Astrocyte of the hippocampus (primary cell): ENCODE measurements around the gene BRCA1.
"Not testable (repeated sequence)": the region's sequence is repeated elsewhere in the genome, so short reads cannot be mapped to it uniquely, and the experiment has no call there.

Experiments used
- DNase-seq: peaks from one replicate; pipeline ENCODE4 v3.0.0; 2011; ENCODE audit warnings: low read depth, low spot score

Gene BRCA1

DNA sequence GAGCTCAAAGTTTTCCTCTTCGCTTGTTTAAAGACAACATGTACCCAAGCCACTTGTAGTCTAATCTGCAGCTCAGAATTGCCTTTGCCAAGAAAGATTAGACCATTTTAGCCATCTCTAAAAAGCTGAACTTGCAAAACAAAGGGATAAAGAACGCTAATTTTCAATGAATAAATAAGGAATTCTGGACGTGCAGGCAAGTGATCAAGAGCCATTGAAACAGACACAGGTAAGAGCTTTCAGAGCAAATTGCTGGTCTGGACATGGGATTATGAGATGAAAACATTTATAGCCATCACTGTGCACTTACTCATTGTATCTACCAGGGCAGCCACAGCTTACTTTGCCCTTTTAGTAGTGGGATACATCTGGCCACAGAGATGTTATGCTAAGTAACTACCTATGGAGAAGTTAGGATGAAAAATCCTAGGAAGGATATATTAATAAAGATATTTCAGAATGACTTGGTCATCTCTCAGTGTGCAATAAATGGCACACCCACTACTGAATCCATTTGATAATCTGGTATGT lies 55.7 kb downstream of the BRCA1 start:
- no peak for DNase-seq

DNA sequence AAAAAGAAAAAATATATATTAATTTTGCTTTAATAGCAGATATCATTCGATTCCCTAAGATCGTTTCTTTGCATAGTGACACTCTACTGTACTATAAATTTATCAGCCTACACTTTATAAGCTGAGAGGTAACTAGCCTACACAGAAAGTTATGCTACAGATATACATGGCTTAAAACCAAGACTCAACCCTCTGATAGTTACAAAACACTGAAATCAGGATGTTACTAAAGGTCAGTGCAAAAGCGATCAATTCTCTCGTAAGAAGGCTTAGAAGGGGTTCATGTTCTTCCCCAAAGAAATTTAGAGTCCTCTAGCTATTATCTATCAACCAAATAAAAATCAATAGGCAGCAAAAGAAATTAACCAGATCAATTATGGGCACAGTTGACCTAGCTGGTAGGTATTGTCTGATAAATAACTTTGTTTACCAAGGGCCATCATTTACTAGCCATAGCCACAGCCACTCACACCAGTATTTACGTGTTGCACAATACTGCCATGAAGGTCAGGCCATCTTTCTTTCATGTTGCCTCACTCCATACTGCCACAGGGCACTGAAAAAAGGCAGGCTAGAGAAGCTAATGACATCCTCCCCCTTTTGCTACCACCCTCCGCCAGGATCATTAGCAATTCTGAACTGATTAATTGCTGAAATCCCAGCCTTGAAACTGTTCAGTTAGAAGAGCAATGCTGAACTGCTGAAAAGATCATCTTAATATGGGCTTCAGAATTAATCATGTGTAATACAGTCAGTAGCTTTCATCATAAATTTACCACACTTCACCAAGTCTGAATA lies 56.4 kb downstream of the BRCA1 start:
- DNase-seq: peak; percentile 30

DNA sequence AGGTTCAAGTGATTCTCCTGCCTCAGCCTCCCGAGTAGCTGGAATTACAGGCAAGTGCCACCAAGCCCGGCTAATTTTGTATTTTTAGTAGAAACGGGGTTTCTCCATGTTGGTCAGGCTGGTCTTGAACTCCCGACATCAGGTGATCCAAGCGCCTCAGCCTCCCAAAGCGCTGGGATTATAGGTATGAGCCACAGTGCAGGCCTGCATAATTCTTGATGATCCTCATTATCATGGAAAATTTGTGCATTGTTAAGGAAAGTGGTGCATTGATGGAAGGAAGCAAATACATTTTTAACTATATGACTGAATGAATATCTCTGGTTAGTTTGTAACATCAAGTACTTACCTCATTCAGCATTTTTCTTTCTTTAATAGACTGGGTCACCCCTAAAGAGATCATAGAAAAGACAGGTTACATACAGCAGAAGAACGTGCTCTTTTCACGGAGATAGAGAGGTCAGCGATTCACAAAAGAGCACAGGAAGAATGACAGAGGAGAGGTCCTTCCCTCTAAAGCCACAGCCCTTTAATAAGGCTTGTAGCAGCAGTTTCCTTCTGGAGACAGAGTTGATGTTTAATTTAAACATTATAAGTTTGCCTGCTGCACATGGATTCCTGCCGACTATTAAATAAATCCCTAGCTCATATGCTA lies 62.1 kb downstream of the BRCA1 start:
- no peak for DNase-seq

DNA sequence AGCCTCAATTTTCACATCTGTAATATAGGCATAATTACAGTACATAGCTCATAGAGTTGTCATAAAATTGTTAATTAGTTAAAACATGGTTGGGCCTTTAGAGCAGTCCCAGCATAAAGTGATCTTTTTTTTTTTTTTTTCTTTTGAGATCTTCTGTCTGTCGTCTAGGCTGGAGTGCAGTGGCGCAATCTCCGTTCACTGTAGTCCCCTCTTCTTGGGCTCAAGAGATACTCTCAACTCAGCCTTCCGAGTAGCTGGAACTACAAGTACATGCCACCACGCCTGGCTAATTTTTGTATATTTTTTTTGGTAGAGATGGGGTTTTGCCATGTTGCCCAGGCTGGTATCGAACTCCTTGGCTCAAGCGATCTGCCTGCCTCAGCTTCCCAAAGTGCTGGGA lies 69.1 kb downstream of the BRCA1 start:
- DNase-seq: no peak

DNA sequence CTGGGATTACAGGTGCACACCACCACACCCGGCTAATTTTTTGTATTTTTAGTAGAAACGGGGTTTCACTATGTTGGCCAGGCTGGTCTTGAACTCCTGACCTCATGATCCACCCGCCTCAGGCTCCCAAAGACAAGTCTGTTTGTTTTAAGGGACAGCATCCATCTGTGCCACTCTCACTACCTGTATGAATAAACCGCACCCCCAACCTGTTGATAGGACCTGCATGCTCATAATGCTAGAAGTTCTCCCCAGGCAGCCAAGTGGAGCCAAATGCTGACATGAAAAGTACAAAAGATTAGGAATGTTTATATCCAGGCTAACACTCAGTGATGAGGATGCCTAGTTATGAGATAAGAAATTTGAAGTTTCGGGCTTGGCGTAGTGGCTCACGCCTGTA lies 72.2 kb downstream of the BRCA1 start:
- DNase-seq: not testable (repeated sequence)

DNA sequence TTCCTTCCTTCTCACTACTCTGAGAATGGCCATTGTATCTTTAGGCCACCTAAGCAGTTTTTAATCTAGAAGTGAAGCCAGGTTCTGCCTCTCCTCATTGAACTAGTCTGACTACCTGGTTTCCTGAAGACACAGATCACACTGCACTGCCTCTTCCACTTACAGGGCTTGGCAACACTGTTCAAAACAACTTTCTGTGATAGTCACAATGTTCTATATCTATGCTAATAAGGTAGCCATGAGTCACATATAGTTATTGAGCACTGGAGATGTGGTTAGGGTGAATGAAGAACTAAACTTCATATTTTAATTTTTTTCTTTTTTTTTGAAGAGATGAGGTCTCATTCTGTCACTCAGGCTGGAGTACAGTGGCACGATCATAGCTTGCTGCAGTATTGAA lies 73.2 kb downstream of the BRCA1 start:
- peak; percentile 28 for DNase-seq

DNA sequence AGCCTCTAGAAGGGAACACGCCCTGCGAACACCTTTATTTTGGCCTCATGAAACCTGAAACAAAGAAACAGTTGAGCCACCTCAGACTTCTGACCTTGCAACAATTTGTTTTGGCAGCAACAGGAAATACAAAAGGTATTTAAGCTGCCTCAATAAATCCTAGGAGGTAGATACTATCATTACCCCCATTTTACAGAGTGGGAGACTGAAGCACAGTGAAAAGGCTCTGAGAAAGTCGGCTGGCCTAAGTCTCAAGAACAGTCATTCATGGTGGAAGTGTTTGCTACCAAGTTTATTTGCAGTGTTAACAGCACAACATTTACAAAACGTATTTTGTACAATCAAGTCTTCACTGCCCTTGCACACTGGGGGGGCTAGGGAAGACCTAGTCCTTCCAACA lies 81.1 kb downstream of the BRCA1 start:
- no peak for DNase-seq

GRCh38 chr17:43043307-43043706 lies 81.9 kb downstream of the BRCA1 start:
- no peak for DNase-seq

GRCh38 chr17:43042025-43042628 lies 83.0 kb downstream of the BRCA1 start:
- DNase-seq: no peak

DNA sequence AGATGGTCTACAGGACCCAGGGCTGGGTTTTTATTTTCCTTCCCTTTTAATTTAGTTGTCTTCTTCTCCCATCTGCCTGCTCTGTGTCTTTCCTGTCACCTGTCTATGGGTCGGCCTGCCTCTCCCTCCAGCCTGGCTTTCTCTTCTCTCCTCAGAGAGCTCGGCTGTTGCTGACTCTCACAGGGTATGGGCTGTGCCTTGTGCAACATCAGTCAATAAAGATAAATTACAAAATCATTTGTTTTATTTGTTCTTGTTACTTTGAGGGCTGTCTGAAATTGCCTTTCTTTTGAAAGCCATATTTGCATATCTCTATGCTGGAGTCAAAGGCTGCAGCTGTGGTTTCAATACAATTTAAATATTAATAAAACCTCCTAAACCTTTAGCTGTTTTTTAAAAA lies 84.5 kb downstream of the BRCA1 start:
- no peak for DNase-seq

DNA sequence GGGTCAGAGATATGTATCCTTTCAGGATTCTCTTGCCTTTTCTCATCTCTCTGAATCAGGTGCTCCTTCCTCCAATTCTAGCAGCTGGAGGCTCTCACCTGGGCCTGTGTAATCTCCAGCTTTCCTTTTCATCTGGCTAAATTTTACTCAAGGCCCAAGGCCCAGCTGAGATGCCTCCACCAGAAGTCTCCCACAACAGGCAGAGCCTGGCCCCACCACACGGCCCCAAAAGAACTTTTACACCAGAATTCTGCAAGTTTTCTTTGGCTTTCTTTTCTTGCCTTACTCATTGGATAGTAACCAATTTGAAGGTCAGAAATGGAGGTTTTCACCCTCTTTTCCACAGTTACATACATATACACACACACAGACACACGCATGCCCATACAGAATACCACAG lies 85.5 kb downstream of the BRCA1 start:
- no peak for DNase-seq

DNA sequence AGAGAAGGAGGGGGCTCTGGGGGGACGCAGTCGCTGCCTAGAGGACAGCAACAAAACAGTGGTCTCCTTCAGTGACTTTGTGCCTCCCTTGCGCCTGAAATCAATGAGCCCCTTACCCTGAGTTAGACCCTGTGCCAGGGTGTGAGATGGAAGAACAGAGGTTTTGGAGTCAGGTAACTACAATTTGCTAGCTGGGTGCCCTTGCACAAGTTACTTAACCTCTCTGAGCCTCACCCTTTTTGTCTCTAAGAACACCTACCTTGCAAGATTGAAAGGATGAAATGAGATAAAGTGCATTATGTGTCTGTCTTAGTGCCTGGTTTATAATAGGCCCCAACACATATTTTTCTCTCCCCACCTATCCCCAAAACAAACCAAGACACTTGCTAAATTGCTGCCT lies 90.3 kb downstream of the BRCA1 start:
- no peak for DNase-seq

DNA sequence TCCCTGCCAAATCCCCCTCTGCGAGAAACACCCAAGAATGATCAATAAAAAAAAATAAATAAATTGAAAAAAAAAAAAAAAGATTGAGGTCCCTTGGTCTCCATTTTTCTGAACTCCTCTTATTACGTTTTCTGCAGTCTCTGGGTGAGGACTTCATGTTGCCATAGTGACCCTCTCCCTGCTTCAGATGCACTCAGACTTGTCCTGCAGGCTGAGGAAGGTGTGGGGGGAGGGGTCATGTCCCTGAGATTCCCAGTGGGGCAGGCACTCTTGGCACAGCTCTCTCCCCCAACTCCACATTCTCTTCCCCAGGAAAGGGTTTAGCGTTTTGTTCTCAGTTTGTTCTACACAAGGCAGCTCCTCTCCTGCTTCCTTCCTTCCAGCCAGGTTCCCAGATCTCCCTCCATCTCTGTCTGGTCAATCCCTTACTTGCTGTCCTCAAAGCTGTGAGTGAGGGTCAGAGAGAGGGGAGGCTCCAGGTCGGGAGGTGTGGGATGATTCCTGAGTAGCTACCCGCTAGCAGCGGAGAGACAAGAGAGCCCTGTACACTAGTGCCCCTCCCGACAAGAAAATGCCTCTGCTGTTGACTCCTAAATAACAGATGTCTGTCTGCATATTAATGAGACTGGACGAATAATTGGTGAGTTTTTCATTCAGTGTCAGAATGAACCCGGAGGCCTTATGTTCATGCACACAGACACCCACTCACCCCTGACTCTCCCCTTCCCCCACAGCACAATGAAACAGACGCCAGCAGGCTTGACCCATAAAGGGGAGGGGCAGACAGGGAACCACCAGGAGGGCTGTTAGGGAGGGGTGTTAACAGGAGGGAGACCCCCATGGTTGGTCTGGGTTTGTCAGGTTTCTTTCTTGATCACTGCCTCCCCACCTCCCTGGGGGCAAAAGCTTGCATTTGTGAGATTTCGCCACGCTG lies 90.9 kb downstream of the BRCA1 start:
- DNase-seq: peak; percentile 18

GRCh38 chr17:43031666-43032065 lies 93.5 kb downstream of the BRCA1 start:
- DNase-seq: no peak

GRCh38 chr17:43030137-43030767 lies 94.9 kb downstream of the BRCA1 start:
- DNase-seq: no peak

DNA sequence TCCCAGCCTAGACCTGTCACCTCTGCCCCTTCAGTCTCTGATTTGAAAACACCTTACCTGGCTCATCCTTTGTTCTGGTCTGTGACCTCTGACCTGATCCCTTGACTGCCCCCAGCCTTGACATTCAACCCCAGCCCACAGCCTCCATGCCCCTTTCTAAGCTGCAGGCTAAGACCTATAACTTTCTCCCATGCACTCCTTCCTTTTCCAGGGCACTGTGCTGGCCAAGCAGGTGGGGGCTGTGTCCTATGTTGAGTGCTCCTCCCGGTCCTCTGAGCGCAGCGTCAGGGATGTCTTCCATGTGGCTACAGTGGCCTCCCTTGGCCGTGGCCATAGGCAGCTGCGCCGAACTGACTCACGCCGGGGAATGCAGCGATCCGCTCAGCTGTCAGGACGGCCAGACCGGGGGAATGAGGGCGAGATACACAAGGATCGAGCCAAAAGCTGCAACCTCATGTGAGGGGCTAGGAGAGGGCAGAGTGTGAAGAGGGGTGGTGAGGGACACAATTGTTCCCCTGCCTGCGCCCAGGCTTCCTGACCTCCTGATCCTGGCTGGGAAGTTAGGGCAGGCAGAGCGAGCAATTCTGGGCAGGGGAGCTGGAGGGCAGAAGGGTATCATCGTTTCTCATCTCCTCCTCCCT lies 96.8 kb downstream of the BRCA1 start:
- DNase-seq: no peak

DNA sequence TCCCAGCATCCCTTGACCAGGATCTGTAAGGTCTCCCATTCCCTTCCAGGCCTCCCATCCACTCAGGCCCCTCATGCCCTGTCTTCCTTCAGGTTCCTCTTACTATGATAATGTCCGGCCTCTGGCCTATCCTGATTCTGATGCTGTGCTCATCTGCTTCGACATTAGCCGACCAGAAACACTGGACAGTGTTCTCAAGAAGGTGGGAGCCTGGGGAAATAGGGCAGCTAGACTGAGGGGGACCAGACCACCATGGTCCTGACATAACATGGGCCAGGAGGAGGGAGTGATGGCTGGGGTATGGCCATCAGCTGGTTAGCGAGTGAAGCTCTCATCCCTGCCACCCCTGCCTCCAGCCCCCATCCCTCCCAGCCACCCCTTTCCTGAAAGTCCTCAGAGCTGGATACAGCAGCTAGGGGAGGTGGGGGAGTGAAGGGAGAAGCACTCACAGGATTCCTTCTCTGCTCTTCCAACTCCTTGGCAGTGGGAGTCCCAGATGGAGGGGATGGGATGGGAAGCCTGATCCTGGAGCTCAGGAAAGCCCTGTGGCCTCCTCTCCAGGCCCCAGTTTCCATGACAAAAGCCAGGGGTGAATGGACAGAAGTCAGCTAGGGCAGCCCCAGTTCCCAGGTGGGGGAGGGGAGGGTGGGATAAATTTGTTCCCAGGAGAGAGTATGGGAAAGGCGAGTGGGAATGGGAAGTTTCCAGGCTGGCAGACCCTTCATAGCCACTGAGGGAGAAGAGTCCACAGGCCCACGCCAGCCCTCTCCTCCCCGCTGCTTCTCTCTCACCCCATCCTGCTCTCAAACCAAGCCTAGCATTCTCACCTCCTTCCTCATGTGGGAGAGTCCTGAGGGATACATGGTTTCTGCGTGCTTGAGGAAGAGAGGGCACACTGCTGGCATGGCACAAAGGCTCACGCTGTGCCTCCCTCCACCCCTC lies 97.8 kb downstream of the BRCA1 start:
- DNase-seq: no peak

GRCh38 chr17:43026595-43026994 lies 98.6 kb downstream of the BRCA1 start:
- DNase-seq: no peak

- DNase-seq: no peak
Measured at GRCh38 chr17:43025766-43026537, 99.2 kb downstream of the BRCA1 start.
